OCI-LY7 (cell line): ENCODE data around the gene OFD1. TPM values are rescaled to one million over a fixed set of nuclear protein-coding genes. Genes with fewer than 3 reads are reported as not detected.

Experiments used
- BruUV-seq: library from RNA; stranded (reverse); fragments of 400-500 nt; replicated peaks from 2 replicates; lab custom pipeline; 2021; lab: Mats Ljungman, UMichigan
- CTCF ChIA-PET: fragments of 300-600 bp; sonication (Branson Sonifier 250); formaldehyde crosslinking; loops from one replicate; lab custom pipeline; 2022; ENCODE audit warnings: antibody characterized with exemption; ENCODE audit not compliant: unreplicated experiment; lab: Charles Lee
- POLR2A ChIA-PET: fragments of 300-600 bp; sonication (Branson Sonifier 250); formaldehyde crosslinking; loops from one replicate; lab custom pipeline; 2022; ENCODE audit warnings: antibody characterized with exemption; lab: Charles Lee
- DNase-seq: peaks from one replicate; pipeline ENCODE4 v3.0.0-alpha.2; 2015; ENCODE audit warnings: low spot score
- H2AFZ ChIP-seq: fragments of 200-600 bp; sonication (generic), shearing (Covaris generic); 2 replicates; pipeline ENCODE4 v1.6.1; 2014; ENCODE audit warnings: mild to moderate bottlenecking, antibody characterized with exemption, low read length, moderate library complexity
- H3K27ac ChIP-seq: fragments of 200-600 bp; sonication (generic); 2 replicates; pipeline ENCODE4 v1.5.1; 2014; ENCODE audit warnings: mixed run types, low read depth, mild to moderate bottlenecking, moderate library complexity, low read length, inconsistent platforms; ENCODE audit not compliant: poor library complexity, severe bottlenecking
- H3K36me3 ChIP-seq: fragments of 200-600 bp; sonication (generic); 2 replicates; pipeline ENCODE4 v1.6.1; 2014; ENCODE audit warnings: mild to moderate bottlenecking, antibody characterized with exemption, low read length, moderate library complexity, mixed read lengths; ENCODE audit not compliant: insufficient read depth
- H3K4me1 ChIP-seq: fragments of 200-600 bp; sonication (generic); 2 replicates; pipeline ENCODE4 v1.5.1; 2014; ENCODE audit warnings: mild to moderate bottlenecking, low read length; ENCODE audit not compliant: insufficient read depth, poor library complexity, severe bottlenecking
- H3K4me2 ChIP-seq: fragments of 200-600 bp; sonication (generic); 2 replicates; pipeline ENCODE4 v1.6.1; 2014; ENCODE audit warnings: mild to moderate bottlenecking, low read length
- H3K4me3 ChIP-seq: fragments of 200-600 bp; sonication (generic); 2 replicates; pipeline ENCODE4 v1.5.1; 2014; ENCODE audit warnings: mild to moderate bottlenecking, low read depth, low read length; ENCODE audit not compliant: poor library complexity, severe bottlenecking
- H3K79me2 ChIP-seq: fragments of 200-600 bp; sonication (generic); 2 replicates; pipeline ENCODE4 v1.6.1; 2016; ENCODE audit warnings: low read depth, mild to moderate bottlenecking, low read length, moderate library complexity, mixed read lengths; ENCODE audit not compliant: insufficient read depth
- H3K9me2 ChIP-seq: fragments of 200-600 bp; sonication (generic); 2 replicates; pipeline ENCODE4 v1.6.1; 2016; ENCODE audit warnings: mild to moderate bottlenecking, low read length, mixed read lengths; ENCODE audit not compliant: insufficient read depth
- H3K9me3 ChIP-seq: fragments of 200-600 bp; sonication (generic); 2 replicates; pipeline ENCODE4 v1.6.1; 2014; ENCODE audit warnings: mild to moderate bottlenecking, mixed run types, low read length, mixed read lengths
- H4K20me1 ChIP-seq: fragments of 200-600 bp; sonication (generic); 2 replicates; pipeline ENCODE4 v1.6.1; 2014; ENCODE audit warnings: mild to moderate bottlenecking, antibody characterized with exemption, low read length, moderate library complexity, mixed read lengths; ENCODE audit not compliant: insufficient read depth
- CTCF ChIP-seq: fragments of 200-600 bp; sonication (generic); conservative IDR thresholded peaks from 2 replicates; pipeline ENCODE4 v1.5.1; 2014; ENCODE audit warnings: mild to moderate bottlenecking, antibody characterized with exemption, low read length, moderate library complexity, mixed read lengths
- EZH2phosphoT487 ChIP-seq: fragments of 200-600 bp; sonication (generic); IDR thresholded peaks from 2 replicates; pipeline ENCODE4 v1.6.1; 2018; ENCODE audit warnings: low read depth, borderline replicate concordance, mild to moderate bottlenecking, mixed run types, antibody characterized with exemption, low read length, moderate library complexity, mixed read lengths
- intact Hi-C: fragments of 100-400 bp; cut with micrococcal nuclease; formaldehyde crosslinking; loops from one replicate; pipeline ENCODE4 v1.10.0; 2022; ENCODE audit not compliant: unreplicated experiment
- total RNA-seq, 2 experiments: library from RNA; depleted of rRNA in 1 of 2; stranded (reverse); fragments of >200 nt in 1 of 2; shearing (Covaris generic) in 1 of 2; gene quantifications; 2 replicates each; pipeline ENCODE4 v1.2.3, GENCODE V29; 2014 to 2022

OFD1 gene
- total RNA-seq, 2 experiments from 2014 or later = 60.7 to 64.7 TPM

- Histone ChIP-seq H3K4me2 (no peak overlapping the region), H3K9me2 (no peaks in the 10 kb centered on the region), H3K9me3 (no peaks in the 10 kb centered on the region), H3K27ac (no peak overlapping the region), H4K20me1 (no peaks in the 10 kb centered on the region), H3K4me1 (no peaks in the 10 kb centered on the region), H2AFZ (no peak overlapping the region), H3K36me3 (peaks cover 89% of the 10 kb centered on the region), H3K79me2 (no peaks in the 10 kb centered on the region; the same call in 1 of the 2 replicates), H3K4me3 (no peak overlapping the region)
- POLR2A ChIA-PET = no interaction called here
- TF ChIP-seq CTCF (no peak), EZH2phosphoT487 (no peak)
- CTCF ChIA-PET = no interaction called here
- DNase-seq = no peak
- BruUV-seq = no TSS peak
- intact Hi-C loops = no loop called here
Measured at GRCh38 chrX:13711141-13711540, 23.4 kb upstream of the OFD1 start.

GRCh38 chrX:13716455-13716854, 18.1 kb upstream of the OFD1 start:
- H3K4me2 ChIP-seq = no peak overlapping the region
- DNase-seq = no peak
- H3K4me1 ChIP-seq = peaks cover 13% of the 10 kb centered on the region
- H4K20me1 ChIP-seq = no peaks in the 10 kb centered on the region
- no peaks in the 10 kb centered on the region for H3K9me2 ChIP-seq
- H3K9me3 ChIP-seq = no peaks in the 10 kb centered on the region
- peaks cover 17% of the 10 kb centered on the region for H3K79me2 ChIP-seq
- H2AFZ ChIP-seq = no peak overlapping the region
- no peak for TF ChIP-seq EZH2phosphoT487
- no peak for TF ChIP-seq CTCF
- intact Hi-C loops = no loop called here
- H3K36me3 ChIP-seq = peaks cover 95% of the 10 kb centered on the region
- H3K4me3 ChIP-seq = no peak overlapping the region
- ChIA-PET POLR2A (interaction anchor here (0.8 to 1.3 kb wide), 2 partner anchors 18 to 20 kb away, joined by 3 to 4 read pairs; no protein-coding TSS in a partner anchor), CTCF (no interaction called here)
- no TSS peak for BruUV-seq
- H3K27ac ChIP-seq = no peak overlapping the region

GRCh38 chrX:13716905-13717304, 17.6 kb upstream of the OFD1 start:
- POLR2A ChIA-PET = no interaction called here
- no peak overlapping the region for H3K4me3 ChIP-seq

More at GRCh38 chrX:13716905-13717304, 17.6 kb upstream of the OFD1 start:
- intact Hi-C loops = no loop called here
- Histone ChIP-seq H3K4me2 (no peak overlapping the region), H2AFZ (no peak overlapping the region), H3K9me2 (no peaks in the 10 kb centered on the region), H3K4me1 (peaks cover 17% of the 10 kb centered on the region), H3K9me3 (no peaks in the 10 kb centered on the region), H4K20me1 (no peaks in the 10 kb centered on the region), H3K36me3 (peaks cover 92% of the 10 kb centered on the region), H3K27ac (no peak overlapping the region), H3K79me2 (peaks cover 21% of the 10 kb centered on the region)
- BruUV-seq = no TSS peak
- CTCF ChIA-PET = no interaction called here
- no peak for TF ChIP-seq EZH2phosphoT487
- no peak for TF ChIP-seq CTCF
- no peak for DNase-seq
